RWPE2 (cell line): ENCODE data around the gene DACH1.

Source experiments
- ATAC-seq: fragments of 200-7000 bp; cut with Tn5 transposase; 3 replicates; pipeline ENCODE4 v1.9.1; 2021; ENCODE audit warnings: low read depth
- DNase-seq: peaks from one replicate; pipeline ENCODE4 v3.0.0-alpha.2; 2020; ENCODE audit warnings: low spot score
- H3K27ac ChIP-seq: fragments of 450-650 bp; 2 replicates; pipeline ENCODE4 v1.5.1; 2017; ENCODE audit warnings: mild to moderate bottlenecking; ENCODE audit not compliant: poor library complexity, severe bottlenecking
- H3K27me3 ChIP-seq: fragments of 250-450 bp; sonication (Bioruptor Pico); 2 replicates; pipeline ENCODE4 v1.5.1; 2021; ENCODE audit warnings: mild to moderate bottlenecking, moderate library complexity; ENCODE audit not compliant: insufficient read depth, poor library complexity, severe bottlenecking
- H3K36me3 ChIP-seq: fragments of 250-450 bp; sonication (Bioruptor Pico); 2 replicates; pipeline ENCODE4 v1.5.1; 2020; ENCODE audit warnings: low read depth, mild to moderate bottlenecking, moderate library complexity
- H3K4me1 ChIP-seq: fragments of 250-450 bp; sonication (Bioruptor Pico); 2 replicates; pipeline ENCODE4 v1.5.1; 2021; ENCODE audit warnings: mild to moderate bottlenecking, moderate library complexity; ENCODE audit not compliant: insufficient read depth, poor library complexity, severe bottlenecking
- H3K4me3 ChIP-seq: fragments of 250-450 bp; sonication (Bioruptor Pico); 2 replicates; pipeline ENCODE4 v1.5.1; 2021; ENCODE audit warnings: mild to moderate bottlenecking, moderate library complexity; ENCODE audit not compliant: severe bottlenecking
- H3K9me3 ChIP-seq: fragments of 250-450 bp; sonication (Bioruptor Pico); 2 replicates; pipeline ENCODE4 v1.5.1; 2021; ENCODE audit warnings: mild to moderate bottlenecking, moderate library complexity; ENCODE audit not compliant: severe bottlenecking
- CTCF ChIP-seq: fragments of 450-650 bp; IDR thresholded peaks from one replicate; pipeline ENCODE4 v1.5.1; 2017; ENCODE audit warnings: mild to moderate bottlenecking, moderate library complexity; ENCODE audit not compliant: poor library complexity, severe bottlenecking

The DACH1 gene

DNA sequence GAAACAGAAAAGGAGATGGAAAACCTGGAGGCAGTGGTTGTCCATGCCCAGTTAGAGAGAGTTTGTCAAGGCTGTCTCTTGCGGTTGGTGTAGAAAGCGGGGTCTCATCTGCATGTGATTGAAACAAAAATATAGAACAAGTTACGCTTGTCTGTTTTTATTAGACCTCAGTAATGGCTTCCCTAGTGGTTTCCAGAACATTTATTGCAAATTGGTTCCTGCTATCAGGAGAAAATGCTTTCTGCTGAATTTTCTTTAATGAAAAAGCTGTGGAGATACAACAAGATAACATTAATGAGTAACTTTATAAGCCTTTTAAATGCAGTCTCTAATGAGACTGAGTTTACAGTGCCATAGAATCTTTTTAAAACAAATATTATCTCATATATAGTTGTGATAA lies 378.0 kb downstream of the DACH1 start:
- no peak for DNase-seq
- ATAC-seq, result no peak
- Histone ChIP-seq H3K27me3 (no peaks in the 10 kb centered on the region), H3K9me3 (no peaks in the 10 kb centered on the region), H3K4me3 (no peak overlapping the region), H3K4me1 (no peaks in the 10 kb centered on the region), H3K27ac (no peak overlapping the region), H3K36me3 (no peaks in the 10 kb centered on the region)
- TF ChIP-seq CTCF, result no peak

DNA sequence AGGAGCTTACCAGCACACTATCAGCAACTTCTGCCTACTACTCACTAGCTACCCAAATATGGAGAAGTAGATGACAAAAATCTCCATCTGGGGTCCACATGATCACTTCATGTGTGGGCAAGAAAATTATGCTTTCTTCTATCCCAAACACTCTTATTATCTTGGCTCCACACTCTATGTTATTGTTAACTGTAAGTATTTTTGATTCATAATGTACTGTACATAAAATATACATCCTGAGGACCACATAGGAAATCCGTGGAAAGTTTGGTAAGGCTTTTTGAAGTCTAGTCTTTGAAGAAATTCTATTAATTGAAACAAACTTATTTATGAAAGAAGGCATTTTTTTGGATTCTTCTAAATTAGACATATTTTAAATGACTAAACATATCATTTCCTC lies 378.8 kb downstream of the DACH1 start:
- Histone ChIP-seq H3K4me3 (no peak overlapping the region), H3K9me3 (no peaks in the 10 kb centered on the region), H3K27ac (no peak overlapping the region), H3K4me1 (no peaks in the 10 kb centered on the region), H3K27me3 (no peaks in the 10 kb centered on the region), H3K36me3 (no peaks in the 10 kb centered on the region)
- no peak for TF ChIP-seq CTCF
- no peak for DNase-seq
- no peak for ATAC-seq

DNA sequence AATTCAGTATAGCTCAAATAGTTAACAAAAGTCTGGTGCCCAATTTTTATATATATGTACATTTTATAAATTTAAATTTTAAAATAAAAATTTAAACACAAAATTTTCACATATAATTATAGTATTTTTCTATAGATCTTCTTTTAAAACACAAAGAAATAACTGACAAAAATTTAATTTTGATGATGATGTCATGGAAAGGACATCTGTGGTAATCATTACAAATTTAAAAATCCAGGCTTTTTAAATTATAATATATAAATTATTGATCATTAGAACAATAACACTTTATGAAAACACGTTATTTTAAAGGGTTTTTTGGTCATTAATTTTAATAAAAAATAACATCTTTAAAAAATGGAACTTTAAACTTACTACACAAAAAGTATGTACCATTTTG lies 381.1 kb downstream of the DACH1 start:
- no peaks in the 10 kb centered on the region for H3K27me3 ChIP-seq
- no peak overlapping the region for H3K27ac ChIP-seq
- H3K36me3 ChIP-seq, result no peaks in the 10 kb centered on the region
- DNase-seq (no peak), ATAC-seq (no peak)
- H3K4me3 ChIP-seq, result no peak overlapping the region
- TF ChIP-seq CTCF, result no peak
- no peaks in the 10 kb centered on the region for H3K9me3 ChIP-seq
- no peaks in the 10 kb centered on the region for H3K4me1 ChIP-seq

- no peak overlapping the region for H3K27ac ChIP-seq
- TF ChIP-seq CTCF, result no peak
- no peak for ATAC-seq
Observed at GRCh38 chr13:71483733-71484132, 383.3 kb downstream of the DACH1 start.

GRCh38 chr13:71481501-71481900 lies 385.5 kb downstream of the DACH1 start:
- H3K36me3 ChIP-seq, result no peaks in the 10 kb centered on the region
- DNase-seq, result no peak
- H3K4me1 ChIP-seq, result no peaks in the 10 kb centered on the region
- no peak overlapping the region for H3K27ac ChIP-seq
- no peak for ATAC-seq
- TF ChIP-seq CTCF, result no peak
- no peaks in the 10 kb centered on the region for H3K9me3 ChIP-seq
- no peaks in the 10 kb centered on the region for H3K27me3 ChIP-seq
- H3K4me3 ChIP-seq, result no peak overlapping the region

More at GRCh38 chr13:71483733-71484132, 383.3 kb downstream of the DACH1 start:
- no peaks in the 10 kb centered on the region for H3K4me1 ChIP-seq
- no peak for DNase-seq
- H3K9me3 ChIP-seq, result no peaks in the 10 kb centered on the region
- H3K4me3 ChIP-seq, result no peak overlapping the region
- H3K36me3 ChIP-seq, result no peaks in the 10 kb centered on the region
- H3K27me3 ChIP-seq, result no peaks in the 10 kb centered on the region
